Neural cell (in vitro differentiated cells): Measurements from ENCODE around the gene SUSD6. TPM values are rescaled to one million over a fixed set of nuclear protein-coding genes. Genes with fewer than 3 reads are reported as not detected.

Experiments
- H2AFZ ChIP-seq: fragments of 200-600, 300-800 bp; sonication (generic), shearing (Covaris generic); 2 replicates; pipeline ENCODE4 v1.6.0; 2014; ENCODE audit warnings: low read depth, mild to moderate bottlenecking, antibody characterized with exemption, low read length, moderate library complexity
- H3F3A ChIP-seq: fragments of 200-600 bp; shearing (Covaris generic); 2 replicates; pipeline ENCODE4 v1.6.1; 2016; ENCODE audit warnings: mild to moderate bottlenecking, moderate library complexity, mixed read lengths, antibody characterized with exemption, low read length; ENCODE audit not compliant: insufficient read depth, poor library complexity, severe bottlenecking
- H3K27ac ChIP-seq: fragments of 200-600, 300-800 bp; sonication (generic), shearing (Covaris generic); 2 replicates; pipeline ENCODE4 v1.5.1; 2014; ENCODE audit warnings: mild to moderate bottlenecking, low read length, moderate library complexity
- H3K27me3 ChIP-seq: fragments of 300-800, 200-600 bp; sonication (generic), shearing (Covaris generic); 2 replicates; pipeline ENCODE4 v1.6.0; 2014; ENCODE audit warnings: mild to moderate bottlenecking, low read depth, low read length, moderate library complexity; ENCODE audit not compliant: insufficient read depth
- H3K36me3 ChIP-seq: fragments of 300-800, 200-600 bp; sonication (generic), shearing (Covaris generic); 2 replicates; pipeline ENCODE4 v1.5.1; 2014; ENCODE audit warnings: mild to moderate bottlenecking, antibody characterized with exemption, low read length, moderate library complexity; ENCODE audit not compliant: insufficient read depth
- H3K4me2 ChIP-seq: fragments of 300-800, 200-600 bp; sonication (generic), shearing (Covaris generic); 2 replicates; pipeline ENCODE4 v1.6.0; 2014; ENCODE audit warnings: mild to moderate bottlenecking, low read length
- H3K4me3 ChIP-seq: fragments of 300-800, 200-600 bp; sonication (generic), shearing (Covaris generic); 2 replicates; pipeline ENCODE4 v1.5.1; 2014; ENCODE audit warnings: mild to moderate bottlenecking, low read length, moderate library complexity
- H3K79me2 ChIP-seq: fragments of 200-600 bp; shearing (Covaris generic); replicated peaks from 2 replicates; pipeline ENCODE4 v1.6.0; 2014; ENCODE audit warnings: mild to moderate bottlenecking, low read length, moderate library complexity; ENCODE audit not compliant: insufficient read depth
- H3K9ac ChIP-seq: fragments of 300-800, 200-600 bp; sonication (generic), shearing (Covaris generic); 2 replicates; pipeline ENCODE4 v1.6.1; 2016; ENCODE audit warnings: mild to moderate bottlenecking, low read length, mixed read lengths
- H3K9me2 ChIP-seq: fragments of 200-600 bp; shearing (Covaris generic); 2 replicates; pipeline ENCODE4 v1.6.1; 2016; ENCODE audit warnings: mild to moderate bottlenecking, low read length, mixed read lengths; ENCODE audit not compliant: insufficient read depth
- H3K9me3 ChIP-seq: fragments of 200-600, 300-800 bp; sonication (generic), shearing (Covaris generic); 2 replicates; pipeline ENCODE4 v1.6.1; 2016; ENCODE audit warnings: mild to moderate bottlenecking, mixed run types, low read length, moderate library complexity, mixed read lengths
- H4K20me1 ChIP-seq: fragments of 200-600 bp; shearing (Covaris generic); 2 replicates; pipeline ENCODE4 v1.6.1; 2016; ENCODE audit warnings: mild to moderate bottlenecking, mixed run types; ENCODE audit not compliant: insufficient read depth
- CTCF ChIP-seq: fragments of 450-650 bp; IDR thresholded peaks from 2 replicates; pipeline ENCODE4 v1.5.1; 2014; ENCODE audit warnings: antibody characterized with exemption, mild to moderate bottlenecking, moderate library complexity; ENCODE audit not compliant: poor library complexity, severe bottlenecking
- EP300 ChIP-seq: fragments of 450-650 bp; conservative IDR thresholded peaks from 2 replicates; pipeline ENCODE4 v1.6.1; 2014; ENCODE audit warnings: antibody characterized with exemption, mild to moderate bottlenecking, moderate library complexity; ENCODE audit not compliant: poor library complexity, severe bottlenecking
- EZH2 ChIP-seq: fragments of 200-600, 300-800 bp; shearing (Covaris generic), sonication (generic); IDR thresholded peaks from 2 replicates; pipeline ENCODE4 v1.6.1; 2014; ENCODE audit warnings: antibody characterized with exemption, low read length, borderline replicate concordance, mild to moderate bottlenecking; ENCODE audit not compliant: insufficient read depth, poor library complexity, severe bottlenecking
- MXI1 ChIP-seq: fragments of 450-650 bp; conservative IDR thresholded peaks from 2 replicates; pipeline ENCODE4 v1.6.1; 2014; ENCODE audit warnings: antibody characterized with exemption, mild to moderate bottlenecking; ENCODE audit not compliant: poor library complexity, severe bottlenecking
- POLR2AphosphoS5 ChIP-seq: IDR thresholded peaks from 2 replicates; pipeline ENCODE4 v1.6.1; 2012
- RAD21 ChIP-seq: fragments of 450-650 bp; conservative IDR thresholded peaks from 2 replicates; pipeline ENCODE4 v1.6.1; 2014; ENCODE audit warnings: antibody characterized with exemption, mild to moderate bottlenecking, moderate library complexity
- REST ChIP-seq: IDR thresholded peaks from 2 replicates; pipeline ENCODE4 v1.6.1; 2012; ENCODE audit warnings: borderline replicate concordance
- SMC3 ChIP-seq: fragments of 450-650 bp; conservative IDR thresholded peaks from 2 replicates; pipeline ENCODE4 v1.6.1; 2014; ENCODE audit warnings: antibody characterized with exemption, mild to moderate bottlenecking, moderate library complexity; ENCODE audit not compliant: poor library complexity
- TAF1 ChIP-seq: IDR thresholded peaks from 2 replicates; pipeline ENCODE4 v1.6.1; 2012; ENCODE audit warnings: low read depth
- polyA plus RNA-seq: library from polyadenylated mRNA; depleted of rRNA; stranded (reverse); fragments of >200 nt; gene quantifications from 2 replicates; pipeline ENCODE4 v1.2.3, GENCODE V29; 2014

Gene SUSD6
- polyA plus RNA-seq, 1 donor from 2014 or later = 5.1 TPM

- Histone ChIP-seq H3F3A (no peaks in the 10 kb centered on the region), H3K4me2 (no peak overlapping the region), H3K9me3 (no peaks in the 10 kb centered on the region), H3K9ac (no peak overlapping the region), H2AFZ (no peak overlapping the region), H4K20me1 (no peaks in the 10 kb centered on the region), H3K36me3 (no peaks in the 10 kb centered on the region), H3K79me2 (no peaks in the 10 kb centered on the region), H3K9me2 (no peaks in the 10 kb centered on the region), H3K27me3 (no peaks in the 10 kb centered on the region), H3K4me3 (no peak overlapping the region), H3K27ac (no peak overlapping the region)
- TF ChIP-seq SMC3 (no peak), MXI1 (no peak), TAF1 (no peak), EP300 (no peak), EZH2 (no peak), REST (no peak), POLR2AphosphoS5 (no peak), RAD21 (no peak)
Measured at GRCh38 chr14:69665631-69666030, 54.2 kb downstream of the SUSD6 start.

GRCh38 chr14:69666112-69666511 lies 54.7 kb downstream of the SUSD6 start:
- H3K4me2 ChIP-seq = no peak overlapping the region
- no peaks in the 10 kb centered on the region for H4K20me1 ChIP-seq
- no peak overlapping the region for H3K9ac ChIP-seq
- no peaks in the 10 kb centered on the region for H3K9me2 ChIP-seq
- H3K79me2 ChIP-seq = no peaks in the 10 kb centered on the region
- H3K36me3 ChIP-seq = no peaks in the 10 kb centered on the region
- H3K4me3 ChIP-seq = no peak overlapping the region
- H3K27ac ChIP-seq = no peak overlapping the region
- H3K9me3 ChIP-seq = no peaks in the 10 kb centered on the region
- no peaks in the 10 kb centered on the region for H3K27me3 ChIP-seq
- no peak overlapping the region for H2AFZ ChIP-seq
- no peaks in the 10 kb centered on the region for H3F3A ChIP-seq
- no peak for TF ChIP-seq RAD21
- TF ChIP-seq POLR2AphosphoS5 = no peak
- TF ChIP-seq EP300 = no peak
- TF ChIP-seq MXI1 = no peak
- TF ChIP-seq TAF1 = no peak
- TF ChIP-seq SMC3 = no peak
- TF ChIP-seq REST = no peak
- TF ChIP-seq CTCF = no peak
- TF ChIP-seq EZH2 = no peak
